Trophoblast cell (in vitro differentiated cells and primary cell): ENCODE results near the gene HNRNPUL1.

Source experiments
- DNase-seq, 2 donors: peaks; one replicate each; pipeline ENCODE4 v3.0.0-alpha.2; 2016
- H2AFZ ChIP-seq: 2 replicates; pipeline ENCODE4 v1.6.1; 2013; ENCODE audit warnings: low read length, moderate library complexity, mild to moderate bottlenecking; ENCODE audit not compliant: insufficient read depth, poor library complexity
- H2AK5ac ChIP-seq: 2 replicates; pipeline ENCODE4 v1.6.1; 2013; ENCODE audit warnings: mild to moderate bottlenecking, low read length
- H2BK120ac ChIP-seq: 2 replicates; pipeline ENCODE4 v1.6.1; 2013; ENCODE audit warnings: low read length, mild to moderate bottlenecking, moderate library complexity; ENCODE audit not compliant: insufficient read depth, poor library complexity
- H2BK12ac ChIP-seq: 2 replicates; pipeline ENCODE4 v1.6.1; 2013; ENCODE audit warnings: mild to moderate bottlenecking, low read length, moderate library complexity
- H2BK5ac ChIP-seq: 2 replicates; pipeline ENCODE4 v1.6.1; 2013; ENCODE audit warnings: low read length, low read depth, moderate library complexity, mild to moderate bottlenecking; ENCODE audit not compliant: poor library complexity
- H3K14ac ChIP-seq: 2 replicates; pipeline ENCODE4 v1.6.1; 2013; ENCODE audit warnings: mild to moderate bottlenecking, low read length
- H3K18ac ChIP-seq: 2 replicates; pipeline ENCODE4 v1.6.1; 2013; ENCODE audit warnings: mild to moderate bottlenecking, low read length
- H3K23ac ChIP-seq: 2 replicates; pipeline ENCODE4 v1.6.1; 2013; ENCODE audit warnings: low read length
- H3K27ac ChIP-seq: 2 replicates; pipeline ENCODE4 v1.5.1; 2013; ENCODE audit warnings: low read depth, mild to moderate bottlenecking, inconsistent platforms, low read length, moderate library complexity
- H3K27me3 ChIP-seq: 2 replicates; pipeline ENCODE4 v1.6.1; 2013; ENCODE audit warnings: inconsistent platforms, mild to moderate bottlenecking, low read length, moderate library complexity; ENCODE audit not compliant: insufficient read depth
- H3K36me3 ChIP-seq, 2 experiments: 1 replicate in 1 of 2; 2 replicates in 1 of 2; pipeline ENCODE4 v1.6.1; 2013; ENCODE audit warnings: low read length in 2 of 2, mild to moderate bottlenecking in 2 of 2, moderate library complexity in 1 of 2; ENCODE audit not compliant: insufficient read depth in 2 of 2, control insufficient read depth in 1 of 2
- H3K4ac ChIP-seq: 2 replicates; pipeline ENCODE4 v1.6.1; 2013; ENCODE audit warnings: low read depth, mild to moderate bottlenecking, low read length, moderate library complexity
- H3K4me1 ChIP-seq, 2 experiments: 1 replicate in 1 of 2; 2 replicates in 1 of 2; pipeline ENCODE4 v1.6.1; 2013; ENCODE audit warnings: low read length in 2 of 2, mild to moderate bottlenecking in 2 of 2, moderate library complexity in 1 of 2; ENCODE audit not compliant: insufficient read depth in 2 of 2, control insufficient read depth in 1 of 2
- H3K4me2 ChIP-seq: 2 replicates; pipeline ENCODE4 v1.6.1; 2013; ENCODE audit warnings: inconsistent platforms, mild to moderate bottlenecking, low read length, moderate library complexity
- H3K4me3 ChIP-seq: 2 replicates; pipeline ENCODE4 v1.5.1; 2013; ENCODE audit warnings: mild to moderate bottlenecking, low read depth, low read length, inconsistent platforms
- H3K79me1 ChIP-seq: one replicate; pipeline ENCODE4 v1.6.1; 2013; ENCODE audit warnings: low read length
- H3K79me2 ChIP-seq: 2 replicates; pipeline ENCODE4 v1.6.1; 2013; ENCODE audit warnings: low read length, mild to moderate bottlenecking; ENCODE audit not compliant: control insufficient read depth, insufficient read depth, poor library complexity
- H3K9ac ChIP-seq: 2 replicates; pipeline ENCODE4 v1.6.1; 2013; ENCODE audit warnings: mild to moderate bottlenecking, low read length
- H3K9me3 ChIP-seq: 2 replicates; pipeline ENCODE4 v1.6.1; 2013; ENCODE audit warnings: low read depth, mild to moderate bottlenecking, control low read depth, inconsistent platforms, low read length; ENCODE audit not compliant: insufficient read depth
- H4K12ac ChIP-seq: 2 replicates; pipeline ENCODE4 v1.6.1; 2013; ENCODE audit warnings: low read depth, mild to moderate bottlenecking, low read length, moderate library complexity
- H4K8ac ChIP-seq: 2 replicates; pipeline ENCODE4 v1.6.1; 2013; ENCODE audit warnings: low read depth, mild to moderate bottlenecking, low read length, moderate library complexity
- H4K91ac ChIP-seq: one replicate; pipeline ENCODE4 v1.6.1; 2013; ENCODE audit warnings: low read depth, mild to moderate bottlenecking, low read length, moderate library complexity
- WGBS: extraction: QIAGEN DNeasy Blood & Tissue Kit; methylation state at CpG from one replicate; pipeline ENCODE4 v1.1.7; 2013; ENCODE audit warnings: missing lambda C conversion rate; ENCODE audit not compliant: insufficient read length, insufficient coverage; ENCODE audit errors: extremely low coverage; 5-methylcytosine and 5-hydroxymethylcytosine counted together

The HNRNPUL1 gene

DNA sequence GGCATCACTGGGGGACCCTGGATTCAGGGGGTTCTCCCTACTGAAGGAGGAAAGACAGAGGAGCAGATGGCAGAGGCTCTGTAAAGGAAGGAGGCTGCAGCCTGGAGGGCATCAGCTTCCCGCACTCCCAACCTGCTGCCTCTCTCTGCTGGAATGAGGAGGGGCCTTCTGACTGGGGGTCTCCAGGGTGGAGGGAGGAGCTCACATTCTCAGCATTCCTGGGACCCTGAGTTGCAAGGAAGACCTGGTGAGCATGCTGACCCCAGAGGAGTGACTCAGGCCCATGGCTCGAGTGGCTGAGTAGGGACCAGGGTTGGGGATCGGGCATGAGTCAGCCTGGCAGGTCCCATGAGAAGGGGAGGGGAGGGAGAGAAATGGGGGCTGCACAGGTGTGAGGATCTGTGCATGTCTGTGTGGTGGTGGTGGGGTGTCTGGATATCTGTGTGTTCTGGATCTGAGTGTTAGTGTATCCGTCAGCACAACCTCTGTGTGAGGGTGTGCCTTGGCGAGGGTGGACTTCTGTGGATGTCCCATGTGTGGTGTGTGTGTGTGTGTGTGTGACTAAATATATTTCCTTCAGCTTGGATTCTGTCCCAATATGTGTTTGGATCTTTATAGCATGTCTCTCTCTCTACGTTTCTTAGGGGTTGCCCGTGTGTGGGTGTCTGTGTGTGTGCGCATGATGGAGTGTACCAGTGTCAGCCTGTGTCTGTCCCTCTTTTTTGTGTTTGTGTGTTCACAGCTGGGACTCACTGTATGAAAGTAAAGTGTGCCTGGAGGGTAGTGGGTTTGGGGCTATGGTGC, 40.5 kb upstream of the HNRNPUL1 start:
- H3K79me1 ChIP-seq: peaks cover 47% of the 10 kb centered on the region
- peak overlapping the region; percentile 75 for H4K91ac ChIP-seq
- H2BK5ac ChIP-seq: peak overlapping the region; percentile 45
- no peak overlapping the region for H2AFZ ChIP-seq
- WGBS: no CpG with 5 or more reads among the region's 8 CpGs
- H2BK120ac ChIP-seq: peak overlapping the region; percentile 78
- no peak overlapping the region for H3K4me3 ChIP-seq
- peak overlapping the region; percentile 47 for H2BK12ac ChIP-seq
- peak overlapping the region; percentile 40 for H3K4me2 ChIP-seq
- H3K4ac ChIP-seq: no peak overlapping the region
- peak overlapping the region; percentile 60 for H2AK5ac ChIP-seq
- no peak overlapping the region for H3K23ac ChIP-seq
- peaks cover 28 to 34% of the 10 kb centered on the region in 2 experiments for H3K36me3 ChIP-seq
- no peak overlapping the region for H3K9ac ChIP-seq
- peak overlapping the region; percentile 40 for H3K14ac ChIP-seq
- H4K12ac ChIP-seq: no peak overlapping the region
- DNase-seq: no peak
- H3K27me3 ChIP-seq: no peaks in the 10 kb centered on the region
- H3K4me1 ChIP-seq: peaks cover 38 to 51% of the 10 kb centered on the region in 2 experiments
- peak overlapping the region; percentile 67 for H3K27ac ChIP-seq
- H3K18ac ChIP-seq: peak overlapping the region; percentile 51
- no peaks in the 10 kb centered on the region for H3K9me3 ChIP-seq
- H3K79me2 ChIP-seq: peaks cover 16% of the 10 kb centered on the region
- peak overlapping the region; percentile 50 for H4K8ac ChIP-seq

DNA sequence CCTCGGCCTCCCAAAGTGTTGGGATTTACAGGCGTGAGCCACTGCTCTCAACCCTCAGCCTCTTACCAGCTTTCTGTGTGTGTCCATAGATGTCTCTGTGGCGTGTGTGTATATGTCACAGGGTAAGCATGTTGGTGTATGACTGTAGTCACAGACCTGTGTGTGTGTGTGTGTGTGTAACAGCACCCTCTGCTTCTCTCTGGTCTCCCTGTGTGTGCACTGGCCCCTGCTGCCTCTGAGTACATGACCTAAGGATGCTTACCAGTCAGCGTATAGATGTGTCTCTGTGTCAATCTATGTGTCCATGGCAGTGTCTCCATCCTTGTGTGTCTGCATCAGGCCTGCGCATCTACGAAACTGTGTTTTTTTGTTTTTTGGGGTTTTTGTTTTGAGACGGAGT, 39.5 kb upstream of the HNRNPUL1 start:
- no peak overlapping the region for H3K23ac ChIP-seq
- H3K9me3 ChIP-seq: no peaks in the 10 kb centered on the region
- H4K12ac ChIP-seq: no peak overlapping the region
- H3K14ac ChIP-seq: peak overlapping the region; percentile 65
- H3K4me1 ChIP-seq: peaks cover 38 to 51% of the 10 kb centered on the region in 2 experiments
- H3K27me3 ChIP-seq: no peaks in the 10 kb centered on the region
- H3K4me2 ChIP-seq: no peak overlapping the region
- H3K9ac ChIP-seq: no peak overlapping the region
- no peak overlapping the region for H3K4me3 ChIP-seq
- H3K18ac ChIP-seq: peak overlapping the region; percentile 77
- peaks cover 39% of the 10 kb centered on the region for H3K79me1 ChIP-seq
- H3K4ac ChIP-seq: no peak overlapping the region
- H2AK5ac ChIP-seq: peak overlapping the region; percentile 96
- peak overlapping the region; percentile 0 for H2BK5ac ChIP-seq
- H2BK12ac ChIP-seq: peak overlapping the region; percentile 84
- H4K8ac ChIP-seq: peak overlapping the region; percentile 48
- H3K79me2 ChIP-seq: peaks cover 9% of the 10 kb centered on the region
- H4K91ac ChIP-seq: peak overlapping the region; percentile 25
- H3K27ac ChIP-seq: peak overlapping the region; percentile 95
- H2BK120ac ChIP-seq: peak overlapping the region; percentile 39
- peaks cover 28 to 34% of the 10 kb centered on the region in 2 experiments for H3K36me3 ChIP-seq
- WGBS: no CpG with 5 or more reads among the region's 7 CpGs
- no peak for DNase-seq
- no peak overlapping the region for H2AFZ ChIP-seq

GRCh38 chr19:41225238-41226052, 38.7 kb upstream of the HNRNPUL1 start:
- peak overlapping the region; percentile 33 for H2BK120ac ChIP-seq
- H2AK5ac ChIP-seq: peak overlapping the region; percentile 9
- no peak overlapping the region for H3K23ac ChIP-seq
- peak overlapping the region; percentile 19 for H2AFZ ChIP-seq
- H3K9ac ChIP-seq: peak overlapping the region; percentile 24
- no peaks in the 10 kb centered on the region for H3K27me3 ChIP-seq
- peak overlapping the region; percentile 67 for H3K4me2 ChIP-seq
- no peak overlapping the region for H4K8ac ChIP-seq
- peak; percentile 69 to 84 for DNase-seq
- peaks cover 31% of the 10 kb centered on the region for H3K79me1 ChIP-seq
- H4K12ac ChIP-seq: peak overlapping the region; percentile 17
- H3K36me3 ChIP-seq: peaks cover 28 to 37% of the 10 kb centered on the region in 2 experiments
- H3K79me2 ChIP-seq: peaks cover 7% of the 10 kb centered on the region
- peak overlapping the region; percentile 16 for H2BK12ac ChIP-seq
- WGBS: no CpG with 5 or more reads among the region's 29 CpGs
- H3K14ac ChIP-seq: peak overlapping the region; percentile 20
- peak overlapping the region; percentile 70 for H4K91ac ChIP-seq
- peaks cover 3% of the 10 kb centered on the region for H3K9me3 ChIP-seq
- H3K4me3 ChIP-seq: peak overlapping the region; percentile 55
- H3K18ac ChIP-seq: peak overlapping the region; percentile 43
- H3K27ac ChIP-seq: peak overlapping the region; percentile 95
- H3K4ac ChIP-seq: no peak overlapping the region
- peak overlapping the region; percentile 65 for H2BK5ac ChIP-seq
- H3K4me1 ChIP-seq: peaks cover 38 to 49% of the 10 kb centered on the region in 2 experiments

DNA sequence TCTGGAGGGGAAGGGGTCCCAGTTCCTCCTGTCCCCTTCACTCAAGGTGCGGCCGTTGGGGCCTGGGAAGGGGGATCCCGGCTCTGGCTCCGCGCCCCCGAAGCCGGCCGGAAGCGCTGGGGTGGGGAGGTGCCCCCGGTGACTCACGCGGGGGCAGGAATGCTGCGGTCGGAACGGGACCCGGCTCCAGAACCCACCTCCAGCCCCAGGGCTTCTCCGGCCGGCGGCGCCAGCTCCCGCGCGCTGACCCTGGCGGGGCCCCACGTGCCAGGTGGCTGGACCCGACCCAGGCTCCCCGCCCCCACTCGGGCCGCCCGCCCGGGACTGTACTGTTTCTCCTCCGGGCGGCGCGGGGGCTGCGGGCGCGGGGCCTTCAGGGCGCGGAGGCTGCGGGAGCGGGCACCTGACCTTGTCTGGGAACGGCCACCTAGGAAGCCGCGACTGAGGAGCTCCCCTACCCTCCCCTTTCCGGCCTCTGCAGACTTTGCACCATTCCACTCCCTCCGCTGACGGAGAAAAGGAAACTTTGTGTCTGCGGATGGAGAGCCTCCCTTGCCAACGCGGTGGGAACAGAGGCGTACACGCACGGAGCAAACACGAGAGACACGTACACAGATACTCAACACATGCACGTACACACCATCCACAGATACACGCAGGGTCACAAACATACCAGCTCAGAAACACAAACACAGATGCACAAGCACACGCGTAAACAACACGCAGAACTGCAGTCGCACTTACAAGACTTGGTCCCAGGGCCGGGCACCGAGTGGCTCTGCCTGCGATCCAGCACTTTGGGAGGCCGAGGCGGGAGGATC, 37.9 kb upstream of the HNRNPUL1 start:
- peak overlapping the region; percentile 95 for H3K27ac ChIP-seq
- DNase-seq: peak; percentile 66 to 75
- H4K8ac ChIP-seq: peak overlapping the region; percentile 83
- H2BK120ac ChIP-seq: peak overlapping the region; percentile 81
- peaks cover 6% of the 10 kb centered on the region for H3K9me3 ChIP-seq
- peak overlapping the region; percentile 43 for H3K18ac ChIP-seq
- peak overlapping the region; percentile 11 for H2BK12ac ChIP-seq
- H2BK5ac ChIP-seq: peak overlapping the region; percentile 65
- H4K12ac ChIP-seq: peak overlapping the region; percentile 17
- H3K4ac ChIP-seq: peak overlapping the region; percentile 1
- no peaks in the 10 kb centered on the region for H3K27me3 ChIP-seq
- peak overlapping the region; percentile 70 for H4K91ac ChIP-seq
- peaks cover 28% of the 10 kb centered on the region for H3K79me1 ChIP-seq
- H2AK5ac ChIP-seq: peak overlapping the region; percentile 31
- H3K4me1 ChIP-seq: peaks cover 30 to 41% of the 10 kb centered on the region in 2 experiments
- WGBS: no CpG with 5 or more reads among the region's 67 CpGs
- H3K14ac ChIP-seq: peak overlapping the region; percentile 87
- H3K4me2 ChIP-seq: peak overlapping the region; percentile 67
- H3K23ac ChIP-seq: no peak overlapping the region
- H3K79me2 ChIP-seq: peaks cover 7% of the 10 kb centered on the region
- peak overlapping the region; percentile 24 for H3K9ac ChIP-seq
- peak overlapping the region; percentile 55 for H3K4me3 ChIP-seq
- peak overlapping the region; percentile 19 for H2AFZ ChIP-seq
- H3K36me3 ChIP-seq: peaks cover 25 to 37% of the 10 kb centered on the region in 2 experiments
